ENCODE results near the gene SLC9A5.

- no peak for TF ChIP-seq CTCF (IDR thresholded peaks at IDR 0.05)
- TF ChIP-seq POLR2A (IDR thresholded peaks at IDR 0.05): no peak
Measured at GRCh38 chr16:67235816-67236562, 12.8 kb upstream of the SLC9A5 start.

Measured in testis (tissue), 2 donors.